NCI-H2227 (cell line): ENCODE data around the gene LTK.

Experiments used
- DNase-seq: peaks from one replicate; lab custom pipeline; 2025; ENCODE audit not compliant: unreplicated experiment; lab: John Stamatoyannopoulos, UW

LTK gene

DNA sequence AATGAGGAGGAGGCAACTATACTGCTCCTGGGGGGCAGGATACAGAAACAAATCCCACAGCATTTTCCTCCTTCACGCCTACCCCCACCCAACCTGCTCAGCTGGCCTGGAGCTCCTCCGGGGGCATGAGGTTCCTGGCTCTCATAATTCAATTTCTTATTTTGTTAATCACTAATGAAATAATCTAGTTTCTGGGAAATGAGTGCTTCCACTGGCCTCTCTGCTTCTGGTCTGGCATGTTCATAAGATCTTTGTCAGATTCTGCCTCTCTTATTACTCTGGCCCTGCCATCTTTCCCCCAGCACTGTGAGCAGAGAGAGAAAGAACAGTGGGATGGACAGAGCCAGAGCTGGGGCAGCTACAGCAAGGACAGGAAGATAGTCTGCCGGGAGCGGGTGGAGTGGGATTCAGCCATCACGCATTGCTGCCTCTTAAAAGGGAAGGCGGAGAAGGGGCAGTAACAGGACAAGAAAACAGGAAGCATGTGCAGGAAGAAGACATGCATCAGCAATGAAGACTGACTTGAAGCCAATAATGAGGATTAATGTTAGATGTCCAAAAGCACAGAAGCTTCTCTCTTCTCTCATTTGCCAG lies 16.8 kb upstream of the LTK start:
- DNase-seq = no peak

DNA sequence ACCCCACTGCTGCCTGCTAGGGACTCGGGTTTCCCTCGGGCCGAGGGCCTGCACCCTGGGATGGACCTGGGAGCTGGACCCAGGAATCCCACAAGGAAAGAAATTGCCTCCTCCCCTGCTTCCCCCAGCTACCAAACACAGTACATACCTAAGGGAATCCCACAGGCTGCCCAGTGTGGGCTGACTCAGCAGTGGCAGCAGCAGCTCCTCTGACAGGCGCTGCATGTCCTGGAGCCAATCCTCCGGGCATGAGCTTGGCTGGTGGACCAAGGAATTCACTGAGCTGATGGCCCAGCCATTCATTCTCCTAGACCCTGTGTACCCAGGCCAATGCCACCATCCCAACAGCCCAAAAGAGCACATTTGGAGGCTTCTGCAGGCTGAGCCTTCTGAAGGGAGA lies 9.5 kb upstream of the LTK start:
- DNase-seq = no peak

DNA sequence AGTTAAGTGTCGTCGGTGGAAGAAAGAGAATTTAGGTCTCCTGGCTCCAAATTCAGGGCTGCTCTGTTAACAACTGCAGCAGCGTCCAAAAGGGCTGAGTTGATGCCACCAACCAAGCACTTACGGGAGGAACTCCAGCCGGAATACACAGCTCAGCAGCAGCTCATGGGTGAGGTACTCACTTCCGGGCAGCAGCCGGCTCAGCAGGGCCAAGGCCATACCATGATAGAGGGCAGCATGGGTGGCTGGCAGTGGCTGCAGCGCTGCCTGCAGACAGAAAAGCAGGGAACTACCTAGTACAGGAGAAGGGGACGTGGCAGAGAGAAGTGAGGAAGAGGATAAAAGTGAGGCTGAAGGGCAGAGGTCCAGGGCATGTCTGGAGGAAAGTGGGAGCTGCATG lies 8.0 kb upstream of the LTK start:
- DNase-seq = no peak

- no peak for DNase-seq
Measured at GRCh38 chr15:41520636-41521035, 7.0 kb upstream of the LTK start.

GRCh38 chr15:41517895-41518449 lies 4.3 kb upstream of the LTK start:
- no peak for DNase-seq

- DNase-seq = no peak
Measured at GRCh38 chr15:41512940-41513505, 604 bp downstream of the LTK start.

- DNase-seq = no peak
Measured at GRCh38 chr15:41512512-41512939, 1.1 kb downstream of the LTK start.

DNA sequence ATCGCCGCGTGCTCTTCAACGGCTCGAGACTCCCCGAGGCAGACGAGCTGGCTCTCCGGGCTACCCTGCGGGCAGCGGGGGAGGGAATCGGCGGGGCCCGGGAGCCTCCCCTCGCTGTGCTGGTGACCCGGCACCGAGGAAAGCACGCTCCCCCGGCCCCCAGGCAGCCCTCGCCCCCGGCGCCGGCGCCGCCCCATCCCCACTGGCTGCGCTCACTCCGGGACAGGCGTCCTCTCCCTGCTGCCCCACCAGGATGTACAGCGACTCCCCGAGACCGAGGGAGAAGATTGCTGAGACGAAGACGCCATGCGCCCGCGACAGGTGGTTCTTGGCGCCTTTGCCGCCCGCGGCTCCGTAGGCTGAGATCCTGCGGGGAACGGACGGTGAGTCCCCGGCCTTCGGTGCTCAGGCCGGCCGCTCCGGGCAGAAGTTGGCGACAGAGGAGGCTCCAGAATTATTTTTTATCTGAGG lies 1.7 kb downstream of the LTK start:
- DNase-seq = no peak

GRCh38 chr15:41511331-41511898 lies 2.2 kb downstream of the LTK start:
- no peak for DNase-seq

GRCh38 chr15:41510728-41511127 lies 2.9 kb downstream of the LTK start:
- DNase-seq = no peak

DNA sequence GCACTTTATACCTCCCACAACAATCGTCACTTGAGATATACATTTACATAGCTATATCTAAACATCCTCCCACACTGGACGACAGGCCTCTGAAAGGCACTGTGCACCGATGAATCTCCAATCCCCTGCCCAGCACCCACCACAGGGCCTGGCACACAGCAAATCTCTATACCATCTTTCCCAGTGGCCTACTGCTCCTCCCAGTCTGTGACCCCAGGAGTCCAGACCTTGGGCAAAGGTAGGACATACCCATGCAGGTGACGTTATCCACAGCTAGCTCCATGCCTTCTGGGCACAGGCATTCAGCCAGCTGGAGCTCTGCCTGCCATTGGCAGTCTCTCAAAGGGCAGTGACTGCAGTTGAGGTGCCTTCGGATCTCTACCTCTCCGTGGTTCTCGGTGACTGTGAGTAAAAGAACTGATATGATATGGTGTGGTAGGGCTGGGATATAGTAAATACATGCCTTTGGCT lies 5.8 kb downstream of the LTK start:
- no peak for DNase-seq

GRCh38 chr15:41506796-41507341 lies 6.8 kb downstream of the LTK start:
- DNase-seq = no peak

GRCh38 chr15:41505776-41506175 lies 7.9 kb downstream of the LTK start:
- DNase-seq = no peak

GRCh38 chr15:41504751-41505492 lies 8.7 kb downstream of the LTK start:
- no peak for DNase-seq

GRCh38 chr15:41503669-41504010 lies 10.0 kb downstream of the LTK start:
- no peak for DNase-seq

GRCh38 chr15:41502795-41503668 lies 10.6 kb downstream of the LTK start:
- DNase-seq = no peak

GRCh38 chr15:41501931-41502794 lies 11.5 kb downstream of the LTK start:
- peak; percentile 10 for DNase-seq

DNA sequence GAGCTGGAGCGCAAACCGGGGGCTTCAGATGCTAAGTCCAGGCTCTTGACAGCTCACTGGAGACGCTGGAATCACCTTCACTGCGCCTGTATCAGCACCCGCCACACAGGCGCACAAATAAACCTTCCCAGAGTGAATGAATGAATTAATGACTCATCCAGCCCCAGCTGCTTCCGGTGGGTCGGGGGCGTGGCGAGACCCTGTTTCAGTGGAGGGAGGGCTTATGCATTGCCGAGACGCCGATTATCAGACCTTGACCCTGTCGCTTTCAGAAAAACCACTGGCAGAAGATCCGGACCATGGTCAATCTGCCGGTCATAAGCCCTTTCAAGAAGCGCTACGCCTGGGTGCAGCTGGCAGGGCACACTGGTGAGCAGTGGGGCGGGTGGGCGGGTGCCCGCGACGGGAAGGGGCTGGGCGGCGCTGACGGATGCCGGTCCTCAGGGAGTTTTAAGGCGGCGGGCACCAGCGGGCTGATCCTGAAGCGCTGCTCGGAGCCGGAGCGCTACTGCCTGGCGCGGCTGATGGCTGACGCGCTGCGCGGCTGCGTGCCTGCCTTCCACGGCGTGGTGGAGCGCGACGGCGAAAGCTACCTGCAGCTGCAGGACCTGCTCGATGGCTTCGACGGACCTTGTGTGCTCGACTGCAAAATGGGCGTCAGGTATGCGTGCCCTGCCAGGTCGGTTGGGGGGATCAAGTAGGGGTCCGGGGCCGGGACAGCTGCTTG lies 12.3 kb downstream of the LTK start:
- peak; percentile 47 for DNase-seq
